Measurements from ENCODE around the gene DYRK3. TPM values are rescaled to one million over a fixed set of nuclear protein-coding genes. Genes with fewer than 3 reads are reported as not detected.
A peak's percentile ranks its signal among the peaks of the same experiment; 100 is the strongest.

DYRK3 gene
- total RNA-seq, 2 experiments from 2014 or later = 9.8 to 10.9 TPM

GRCh38 chr1:206657751-206658150 is 22.4 kb downstream of the DYRK3 start:
- POLR2A ChIA-PET = interaction anchor here (0.6 to 2.7 kb wide), 9 partner anchors 9 to 1132 kb away, joined by 3 to 14 read pairs (median 5); partner anchors contain the start of genes DYRK3, IKBKE and MAPKAPK2
- CTCF ChIA-PET (ENCODE audit: unreplicated experiment) = interaction anchor here (0.6 to 1.8 kb wide), 6 partner anchors 10 to 29 kb away, joined by 3 to 8 read pairs (median 4); no protein-coding TSS in a partner anchor
- no peaks in the 10 kb centered on the region for H3K79me2 ChIP-seq (ENCODE audit: insufficient read depth, low read depth, low read length)
- H2AFZ ChIP-seq (ENCODE audit: low read length) = peak overlapping the region; percentile 46
- peak overlapping the region; percentile 62 for H3K4me2 ChIP-seq (ENCODE audit: low read length)
- no peaks in the 10 kb centered on the region for H4K20me1 ChIP-seq (ENCODE audit: insufficient read depth, low read length)
- TF ChIP-seq CTCF (conservative IDR thresholded peaks at IDR 0.05; ENCODE audit: low read length) = no peak
- TF ChIP-seq EZH2phosphoT487 (IDR thresholded peaks at IDR 0.05; ENCODE audit: borderline replicate concordance, low read depth, low read length) = no peak
- peaks cover 15% of the 10 kb centered on the region for H3K4me1 ChIP-seq (ENCODE audit: insufficient read depth, low read length, poor library complexity, severe bottlenecking)
- no peaks in the 10 kb centered on the region for H3K36me3 ChIP-seq (ENCODE audit: insufficient read depth, low read length)
- H3K4me3 ChIP-seq (ENCODE audit: low read depth, low read length, poor library complexity, severe bottlenecking) = peak overlapping the region; percentile 44
- intact Hi-C loops (cut with micrococcal nuclease; ENCODE audit: unreplicated experiment) = no loop called here
- no peaks in the 10 kb centered on the region for H3K9me2 ChIP-seq (ENCODE audit: insufficient read depth, low read length)
- no peak for DNase-seq (ENCODE audit: low spot score)
- BruUV-seq (replicated peaks) = no TSS peak
- peak overlapping the region; percentile 22 for H3K27ac ChIP-seq (ENCODE audit: low read depth, low read length, poor library complexity, severe bottlenecking)
- H3K9me3 ChIP-seq (ENCODE audit: low read length) = no peaks in the 10 kb centered on the region

GRCh38 chr1:206658264-206658980 is 23.1 kb downstream of the DYRK3 start:
- Histone ChIP-seq H3K4me1 (ENCODE audit: insufficient read depth, low read length, poor library complexity, severe bottlenecking) (peaks cover 18% of the 10 kb centered on the region), H3K9me2 (ENCODE audit: insufficient read depth, low read length) (no peaks in the 10 kb centered on the region), H3K9me3 (ENCODE audit: low read length) (no peaks in the 10 kb centered on the region), H3K36me3 (ENCODE audit: insufficient read depth, low read length) (no peaks in the 10 kb centered on the region), H3K4me3 (ENCODE audit: low read depth, low read length, poor library complexity, severe bottlenecking) (peak overlapping the region; percentile 44), H4K20me1 (ENCODE audit: insufficient read depth, low read length) (no peaks in the 10 kb centered on the region), H3K4me2 (ENCODE audit: low read length) (peak overlapping the region; percentile 62), H3K79me2 (ENCODE audit: insufficient read depth, low read depth, low read length) (no peaks in the 10 kb centered on the region), H2AFZ (ENCODE audit: low read length) (peak overlapping the region; percentile 46), H3K27ac (ENCODE audit: low read depth, low read length, poor library complexity, severe bottlenecking) (peak overlapping the region; percentile 22)
- DNase-seq (ENCODE audit: low spot score) = peak; percentile 82
- intact Hi-C loops (cut with micrococcal nuclease; ENCODE audit: unreplicated experiment) = no loop called here
- ChIA-PET POLR2A (interaction anchor here (0.6 to 2.7 kb wide), 10 partner anchors 10 to 1131 kb away, joined by 3 to 14 read pairs (median 4); partner anchors contain the start of genes DYRK3, IKBKE and MAPKAPK2), CTCF (ENCODE audit: unreplicated experiment) (interaction anchor here (0.6 to 1.8 kb wide), 7 partner anchors 10 to 29 kb away, joined by 3 to 8 read pairs (median 4); partner anchors contain the start of gene DYRK3)
- no TSS peak for BruUV-seq (replicated peaks)
- peak; percentile 98 for TF ChIP-seq CTCF (conservative IDR thresholded peaks at IDR 0.05; ENCODE audit: low read length)
- TF ChIP-seq EZH2phosphoT487 (IDR thresholded peaks at IDR 0.05; ENCODE audit: borderline replicate concordance, low read depth, low read length) = no peak

- Histone ChIP-seq H2AFZ (ENCODE audit: low read length) (no peak overlapping the region), H3K9me2 (ENCODE audit: insufficient read depth, low read length) (no peaks in the 10 kb centered on the region), H4K20me1 (ENCODE audit: insufficient read depth, low read length) (no peaks in the 10 kb centered on the region), H3K27ac (ENCODE audit: low read depth, low read length, poor library complexity, severe bottlenecking) (no peak overlapping the region), H3K79me2 (ENCODE audit: insufficient read depth, low read depth, low read length) (no peaks in the 10 kb centered on the region), H3K36me3 (ENCODE audit: insufficient read depth, low read length) (no peaks in the 10 kb centered on the region), H3K4me2 (ENCODE audit: low read length) (peak overlapping the region; percentile 62), H3K4me3 (ENCODE audit: low read depth, low read length, poor library complexity, severe bottlenecking) (no peak overlapping the region), H3K4me1 (ENCODE audit: insufficient read depth, low read length, poor library complexity, severe bottlenecking) (peaks cover 23% of the 10 kb centered on the region), H3K9me3 (ENCODE audit: low read length) (no peaks in the 10 kb centered on the region)
- no TSS peak for BruUV-seq (replicated peaks)
- ChIA-PET CTCF (ENCODE audit: unreplicated experiment) (interaction anchor here (1.0 to 1.8 kb wide), 5 partner anchors 14 to 46 kb away, joined by 3 to 8 read pairs (median 4); partner anchors contain the start of gene DYRK3), POLR2A (interaction anchor here (1.0 to 2.7 kb wide), 4 partner anchors 10 to 269 kb away, joined by 4 to 14 read pairs (median 8); partner anchors contain the start of gene DYRK3)
- TF ChIP-seq EZH2phosphoT487 (IDR thresholded peaks at IDR 0.05; ENCODE audit: borderline replicate concordance, low read depth, low read length) (no peak), CTCF (conservative IDR thresholded peaks at IDR 0.05; ENCODE audit: low read length) (no peak)
- DNase-seq (ENCODE audit: low spot score) = no peak
- intact Hi-C loops (cut with micrococcal nuclease; ENCODE audit: unreplicated experiment) = no loop called here
Observed at GRCh38 chr1:206658981-206659273, 23.6 kb downstream of the DYRK3 start.

Measured in OCI-LY7 (cell line).